OCI-LY3 (cell line): ENCODE data around the gene ABL2.

Experiments
- H2AFZ ChIP-seq: fragments of 200-600, 300-600 bp; shearing (Covaris generic); 2 replicates; pipeline ENCODE4 v1.6.0; 2014; ENCODE audit warnings: antibody characterized with exemption, low read depth, low read length
- H3K27ac ChIP-seq: fragments of 200-600, 300-600 bp; sonication (generic); 2 replicates; pipeline ENCODE4 v1.5.1; 2014; ENCODE audit warnings: mild to moderate bottlenecking, low read length, moderate library complexity, mixed read lengths
- H3K27me3 ChIP-seq: fragments of 200-600, 300-600 bp; sonication (generic); 2 replicates; pipeline ENCODE4 v1.6.1; 2014; ENCODE audit warnings: low read depth, low read length, mixed read lengths
- H3K36me3 ChIP-seq: fragments of 200-600, 300-600 bp; sonication (generic); replicated peaks from 2 replicates; pipeline ENCODE3; 2014; ENCODE audit warnings: low read depth, low read length, mixed read lengths
- H3K4me1 ChIP-seq: fragments of 300-600, 200-600 bp; sonication (generic); 2 replicates; pipeline ENCODE4 v1.6.1; 2014; ENCODE audit warnings: low read length, mixed read lengths
- H3K4me2 ChIP-seq: fragments of 200-600, 300-600 bp; sonication (generic); 2 replicates; pipeline ENCODE4 v1.6.1; 2014; ENCODE audit warnings: low read length, mixed read lengths
- H3K4me3 ChIP-seq: fragments of 300-600, 200-600 bp; sonication (generic); 2 replicates; pipeline ENCODE4 v1.5.1; 2014; ENCODE audit warnings: antibody characterized with exemption, mild to moderate bottlenecking, low read length, moderate library complexity
- H3K79me2 ChIP-seq: fragments of 300-600, 200-600 bp; shearing (Covaris generic); 2 replicates; pipeline ENCODE4 v1.6.1; 2014; ENCODE audit warnings: mild to moderate bottlenecking, low read length, mixed read lengths
- H3K9ac ChIP-seq: fragments of 300-600, 200-600 bp; shearing (Covaris generic); 2 replicates; pipeline ENCODE4 v1.6.0; 2014; ENCODE audit warnings: mild to moderate bottlenecking, low read length, moderate library complexity
- H3K9me3 ChIP-seq: fragments of 200-600, 300-600 bp; shearing (Covaris generic); 2 replicates; pipeline ENCODE4 v1.6.1; 2014; ENCODE audit warnings: low read length, mixed read lengths; ENCODE audit not compliant: insufficient read depth
- H4K20me1 ChIP-seq: fragments of 200-600, 300-600 bp; sonication (generic); 2 replicates; pipeline ENCODE4 v1.6.1; 2016; ENCODE audit warnings: low read length, mixed read lengths; ENCODE audit not compliant: insufficient read depth
- EZH2phosphoT487 ChIP-seq: fragments of 200-600 bp; shearing (Covaris generic); IDR thresholded peaks from 2 replicates; pipeline ENCODE4 v1.6.1; 2018; ENCODE audit warnings: antibody characterized with exemption, mixed run types, low read depth
- TF ChIP-seq, protein P1 (sequence below): fragments of 200-600, 300-600 bp; sonication (generic); IDR thresholded peaks from 2 replicates; pipeline ENCODE4 v1.5.1; 2014; ENCODE audit warnings: antibody characterized with exemption, low read length, low read depth

Gene ABL2

DNA sequence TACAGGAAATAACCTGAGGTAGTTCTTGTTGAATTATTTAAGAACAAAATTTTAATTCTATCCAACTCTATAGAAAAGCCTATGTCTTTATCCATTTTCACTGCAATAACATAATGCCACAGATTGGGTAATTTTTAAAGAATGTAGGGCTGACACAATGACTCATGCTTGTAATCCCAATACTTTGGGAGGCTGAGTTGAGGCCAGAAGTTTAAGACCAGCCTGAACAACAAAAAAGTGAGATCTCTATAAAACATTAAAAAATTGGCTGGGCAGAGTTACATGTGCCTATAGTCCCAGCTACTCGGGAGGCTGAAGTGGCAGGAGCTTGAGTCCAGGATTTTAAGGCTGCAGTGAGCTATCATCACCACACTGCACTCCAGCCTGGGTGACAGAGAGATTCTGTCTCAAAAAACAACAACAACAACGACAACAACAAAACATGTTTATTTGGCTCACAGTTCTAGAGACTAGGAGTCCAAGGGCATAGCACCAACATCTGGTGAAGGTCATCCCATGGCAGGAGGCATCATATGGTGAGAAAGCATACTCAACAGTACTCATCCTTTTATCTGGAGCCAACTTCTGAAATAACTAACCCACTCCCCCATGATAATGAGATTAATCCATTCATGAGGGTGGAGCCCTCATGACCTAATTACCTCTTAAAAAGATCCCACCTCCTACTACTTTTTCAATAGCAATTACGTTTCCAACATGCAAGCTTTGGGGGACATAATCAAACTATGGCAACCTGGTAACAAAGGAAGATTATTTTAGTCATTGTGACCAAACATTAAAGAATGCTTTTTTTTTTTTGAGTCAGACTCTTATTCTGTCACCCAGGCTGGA, 59.6 kb downstream of the ABL2 start:
- Histone ChIP-seq H3K4me3 (no peak overlapping the region), H2AFZ (no peak overlapping the region), H3K4me1 (peaks cover 15% of the 10 kb centered on the region), H3K27me3 (no peaks in the 10 kb centered on the region), H3K9ac (no peak overlapping the region), H4K20me1 (peaks cover 9% of the 10 kb centered on the region), H3K4me2 (no peak overlapping the region), H3K79me2 (peaks cover 27% of the 10 kb centered on the region), H3K9me3 (no peaks in the 10 kb centered on the region), H3K36me3 (no peaks in the 10 kb centered on the region), H3K27ac (no peak overlapping the region)
- TF ChIP-seq EZH2phosphoT487: no peak
- TF ChIP-seq, protein P1, sequence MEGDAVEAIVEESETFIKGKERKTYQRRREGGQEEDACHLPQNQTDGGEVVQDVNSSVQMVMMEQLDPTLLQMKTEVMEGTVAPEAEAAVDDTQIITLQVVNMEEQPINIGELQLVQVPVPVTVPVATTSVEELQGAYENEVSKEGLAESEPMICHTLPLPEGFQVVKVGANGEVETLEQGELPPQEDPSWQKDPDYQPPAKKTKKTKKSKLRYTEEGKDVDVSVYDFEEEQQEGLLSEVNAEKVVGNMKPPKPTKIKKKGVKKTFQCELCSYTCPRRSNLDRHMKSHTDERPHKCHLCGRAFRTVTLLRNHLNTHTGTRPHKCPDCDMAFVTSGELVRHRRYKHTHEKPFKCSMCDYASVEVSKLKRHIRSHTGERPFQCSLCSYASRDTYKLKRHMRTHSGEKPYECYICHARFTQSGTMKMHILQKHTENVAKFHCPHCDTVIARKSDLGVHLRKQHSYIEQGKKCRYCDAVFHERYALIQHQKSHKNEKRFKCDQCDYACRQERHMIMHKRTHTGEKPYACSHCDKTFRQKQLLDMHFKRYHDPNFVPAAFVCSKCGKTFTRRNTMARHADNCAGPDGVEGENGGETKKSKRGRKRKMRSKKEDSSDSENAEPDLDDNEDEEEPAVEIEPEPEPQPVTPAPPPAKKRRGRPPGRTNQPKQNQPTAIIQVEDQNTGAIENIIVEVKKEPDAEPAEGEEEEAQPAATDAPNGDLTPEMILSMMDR: no peak

DNA sequence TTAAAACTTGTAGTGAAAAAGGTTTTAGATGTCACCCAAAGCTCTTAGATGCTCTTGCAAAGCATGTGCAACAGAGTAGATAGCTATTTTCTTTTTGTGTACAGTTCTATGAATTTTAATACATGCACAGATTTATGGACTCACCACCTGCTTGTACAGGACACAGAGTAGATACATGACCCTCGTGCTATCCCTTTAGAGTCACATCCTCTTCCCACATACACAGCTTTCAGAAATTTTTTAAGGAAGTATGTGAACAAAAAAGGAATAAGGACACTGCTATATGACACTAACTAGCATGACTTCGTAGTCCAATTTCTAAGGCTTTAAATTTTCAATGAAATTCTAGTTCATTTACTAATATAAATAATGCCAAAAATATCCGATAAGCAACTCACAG, 60.9 kb downstream of the ABL2 start:
- H3K4me2 ChIP-seq: no peak overlapping the region
- H2AFZ ChIP-seq: no peak overlapping the region
- no peaks in the 10 kb centered on the region for H3K27me3 ChIP-seq
- H3K4me1 ChIP-seq: peaks cover 15% of the 10 kb centered on the region
- peaks cover 13% of the 10 kb centered on the region for H4K20me1 ChIP-seq
- no peak overlapping the region for H3K4me3 ChIP-seq
- no peak for TF ChIP-seq EZH2phosphoT487
- TF ChIP-seq, protein P1: no peak
- no peak overlapping the region for H3K27ac ChIP-seq
- H3K9ac ChIP-seq: no peak overlapping the region
- H3K9me3 ChIP-seq: no peaks in the 10 kb centered on the region
- H3K36me3 ChIP-seq: no peaks in the 10 kb centered on the region
- peaks cover 27% of the 10 kb centered on the region for H3K79me2 ChIP-seq

DNA sequence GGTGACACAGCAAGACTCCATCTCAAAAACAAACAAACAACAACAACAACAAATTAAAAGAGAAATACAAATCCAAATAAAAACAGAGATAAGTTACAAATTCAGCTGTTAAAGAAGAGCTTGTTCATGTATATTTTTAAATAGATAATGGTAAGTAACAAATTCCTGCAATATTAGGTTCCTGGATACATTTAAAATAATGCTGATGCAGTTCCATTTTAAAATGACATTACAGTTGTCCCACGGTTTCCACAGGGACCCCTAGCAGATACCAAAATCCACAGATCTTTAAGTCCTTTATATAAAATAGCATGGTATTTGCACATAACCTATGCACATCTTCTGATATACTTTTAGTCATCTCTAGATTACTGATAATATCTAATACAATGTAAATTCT, 61.5 kb downstream of the ABL2 start:
- Histone ChIP-seq H3K9me3 (no peaks in the 10 kb centered on the region), H3K27me3 (no peaks in the 10 kb centered on the region), H3K27ac (no peak overlapping the region), H3K79me2 (peaks cover 31% of the 10 kb centered on the region), H4K20me1 (peaks cover 13% of the 10 kb centered on the region), H3K9ac (no peak overlapping the region), H3K36me3 (no peaks in the 10 kb centered on the region), H3K4me2 (no peak overlapping the region), H3K4me1 (peaks cover 15% of the 10 kb centered on the region), H2AFZ (no peak overlapping the region), H3K4me3 (no peak overlapping the region)
- TF ChIP-seq, protein P1: no peak
- TF ChIP-seq EZH2phosphoT487: no peak

DNA sequence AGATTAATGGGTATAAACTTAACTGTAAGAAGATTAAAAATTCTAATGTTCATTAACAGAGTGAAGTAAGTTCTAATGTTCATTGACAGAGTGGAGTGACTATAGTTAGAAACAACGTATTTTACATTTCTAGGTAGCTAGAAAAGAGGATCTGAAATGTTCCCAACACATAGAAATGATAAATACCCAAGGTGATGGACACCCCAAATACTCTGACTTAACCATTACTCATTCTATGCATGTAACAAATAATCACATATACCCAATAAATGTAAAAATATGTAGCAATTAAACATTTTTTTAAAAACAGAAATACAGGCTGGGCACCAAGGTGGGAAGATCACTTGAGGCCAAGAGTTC, 62.1 kb downstream of the ABL2 start:
- peaks cover 13% of the 10 kb centered on the region for H4K20me1 ChIP-seq
- peaks cover 31% of the 10 kb centered on the region for H3K79me2 ChIP-seq
- peaks cover 15% of the 10 kb centered on the region for H3K4me1 ChIP-seq

More for the DNA sequence above, 62.1 kb downstream of the ABL2 start:
- H3K9me3 ChIP-seq: no peaks in the 10 kb centered on the region
- no peaks in the 10 kb centered on the region for H3K27me3 ChIP-seq
- no peak for TF ChIP-seq EZH2phosphoT487
- TF ChIP-seq, protein P1: no peak
- H3K9ac ChIP-seq: no peak overlapping the region
- no peak overlapping the region for H3K4me3 ChIP-seq
- no peaks in the 10 kb centered on the region for H3K36me3 ChIP-seq
- no peak overlapping the region for H3K27ac ChIP-seq
- peak overlapping the region; percentile 37 for H3K4me2 ChIP-seq
- H2AFZ ChIP-seq: no peak overlapping the region
